GM12865 (cell line): Measurements from ENCODE around the gene IP6K1.

ENCODE experiments used
- DNase-seq: peaks from one replicate; pipeline ENCODE4 v3.0.0; 2010; ENCODE audit warnings: low read depth
- H3K4me3 ChIP-seq: 2 replicates; pipeline ENCODE4 v1.5.1; 2011; ENCODE audit warnings: mild to moderate bottlenecking, low read depth, low read length, control low read depth
- CTCF ChIP-seq: IDR thresholded peaks from 2 replicates; pipeline ENCODE4 v1.5.1; 2011; ENCODE audit warnings: low read length, control low read depth, low read depth, inconsistent platforms; ENCODE audit not compliant: insufficient read depth; ENCODE audit errors: missing control alignments

Gene IP6K1

GRCh38 chr3:49716169-49716568 lies 70.2 kb downstream of the IP6K1 start:
- no peak for TF ChIP-seq CTCF
- H3K4me3 ChIP-seq: no peak overlapping the region
- no peak for DNase-seq

DNA sequence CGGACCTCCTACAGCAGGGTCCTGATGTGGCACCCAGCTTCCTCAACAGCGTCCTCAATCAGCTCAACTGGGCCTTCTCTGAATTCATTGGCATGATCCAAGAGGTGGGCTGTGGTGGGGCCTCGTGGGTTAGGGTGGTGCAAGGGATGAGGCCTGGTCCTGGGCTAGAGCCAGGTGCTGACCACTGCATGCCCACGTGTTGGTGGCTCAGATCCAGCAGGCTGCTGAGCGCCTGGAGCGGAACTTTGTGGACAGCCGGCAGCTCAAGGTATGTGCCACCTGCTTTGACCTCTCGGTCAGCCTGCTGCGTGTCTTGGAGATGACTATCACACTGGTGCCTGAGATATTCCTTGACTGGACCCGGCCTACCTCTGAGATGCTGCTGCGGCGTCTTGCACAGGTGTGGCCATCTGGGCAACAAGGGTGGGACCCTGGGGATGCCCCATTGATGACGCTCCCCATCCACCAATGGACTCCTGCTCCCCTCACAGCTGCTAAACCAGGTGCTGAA lies 70.7 kb downstream of the IP6K1 start:
- TF ChIP-seq CTCF: no peak
- no peak overlapping the region for H3K4me3 ChIP-seq
- no peak for DNase-seq

DNA sequence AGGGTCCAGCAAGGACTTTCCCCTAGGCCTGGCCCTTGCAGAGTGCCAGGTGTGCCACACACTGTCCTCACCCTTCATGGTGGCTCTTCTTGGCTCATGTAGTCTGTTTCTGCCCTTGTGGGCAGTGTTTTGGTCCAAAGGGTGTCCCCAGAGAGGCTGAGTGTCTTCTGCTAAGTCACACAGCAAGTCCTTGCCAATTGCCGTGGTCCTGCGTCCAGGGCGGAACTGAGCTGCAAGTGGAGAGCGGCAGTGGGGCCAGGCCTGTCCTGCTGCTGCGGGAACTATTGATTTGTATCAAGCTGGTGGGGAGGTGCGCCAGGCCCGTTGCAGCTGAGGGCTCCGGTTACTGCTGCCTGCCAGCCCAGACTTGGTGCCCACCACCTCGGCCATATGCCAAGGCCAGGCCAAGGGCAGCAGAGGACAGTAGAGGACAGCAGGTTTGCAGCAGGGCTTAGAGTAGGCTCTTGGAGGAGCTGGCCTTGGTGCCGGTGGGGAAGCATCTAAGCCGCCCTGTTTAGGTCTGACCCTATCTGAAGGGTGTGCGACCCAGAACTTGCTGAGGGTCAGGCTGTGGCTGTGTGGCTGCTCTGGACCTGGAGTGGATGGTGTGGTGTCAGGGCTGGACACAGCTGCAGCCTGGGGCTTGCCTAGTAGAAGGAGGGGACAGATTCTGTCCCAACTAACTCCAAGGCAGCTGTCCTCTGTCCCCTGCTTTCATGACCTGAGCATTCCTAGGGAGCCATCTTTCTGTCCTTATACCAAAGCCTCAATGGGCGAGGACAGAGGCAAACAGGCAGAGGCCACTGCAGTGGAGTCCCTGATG lies 71.4 kb downstream of the IP6K1 start:
- DNase-seq: no peak
- no peak for TF ChIP-seq CTCF
- H3K4me3 ChIP-seq: no peak overlapping the region

DNA sequence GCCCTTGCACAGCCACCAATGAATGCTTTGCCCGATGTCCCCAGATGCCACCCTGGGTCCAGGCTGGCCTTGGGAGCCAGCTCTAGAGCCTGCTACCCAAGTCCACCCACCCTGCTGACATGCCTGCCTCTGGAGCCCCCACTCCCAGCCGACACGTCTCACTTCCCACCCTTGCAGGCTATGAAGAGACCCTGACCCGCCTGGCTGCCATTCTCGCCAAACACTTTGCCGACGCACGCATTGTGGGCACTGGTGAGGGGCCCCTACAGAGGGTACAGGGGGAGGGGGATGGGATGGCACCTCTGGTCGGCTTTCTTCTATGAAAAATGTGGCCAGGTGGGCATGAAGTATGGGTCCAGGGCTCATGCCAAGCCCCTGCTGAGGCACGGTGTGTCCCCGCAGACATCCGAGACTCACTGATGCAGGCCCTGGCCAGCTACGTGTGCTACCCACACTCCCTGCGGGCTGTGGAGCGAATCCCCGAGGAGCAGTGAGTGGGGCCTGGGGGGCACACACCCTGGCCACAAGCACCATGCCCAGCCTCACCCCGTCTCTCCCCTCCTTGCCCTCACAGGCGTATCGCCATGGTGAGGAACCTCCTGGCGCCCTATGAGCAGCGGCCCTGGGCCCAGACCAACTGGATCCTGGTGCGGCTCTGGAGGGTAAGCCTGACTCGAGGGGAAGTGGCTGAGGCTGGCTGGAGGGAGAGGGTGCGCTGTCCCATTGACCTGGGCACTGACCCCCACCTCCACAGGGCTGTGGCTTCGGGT lies 72.8 kb downstream of the IP6K1 start:
- TF ChIP-seq CTCF: no peak

GRCh38 chr3:49712631-49713317 lies 73.6 kb downstream of the IP6K1 start:
- no peak for DNase-seq
- TF ChIP-seq CTCF: no peak
- H3K4me3 ChIP-seq: no peak overlapping the region

More for the DNA sequence above, 72.8 kb downstream of the IP6K1 start:
- DNase-seq: no peak
- H3K4me3 ChIP-seq: no peak overlapping the region

GRCh38 chr3:49712166-49712565 lies 74.2 kb downstream of the IP6K1 start:
- DNase-seq: no peak
- no peak for TF ChIP-seq CTCF
- no peak overlapping the region for H3K4me3 ChIP-seq
